Heart left ventricle (tissue), 13 donors: ENCODE data around the gene RIIAD1.
"Not testable (repeated sequence)": the region's sequence is repeated elsewhere in the genome, so short reads cannot be mapped to it uniquely, and the experiment has no call there.

Source experiments
- CTCF ChIP-seq, 12 donors: fragments of 200-600 bp; sonication (generic) in 4 of 12; IDR thresholded peaks; one replicate each; pipeline versions ENCODE4 v1.5.0 to v1.8.0; 2018 to 2022; ENCODE audit warnings: antibody characterized with exemption in 12 of 12, mild to moderate bottlenecking in 5 of 12
- POLR2A ChIP-seq, 2 donors: fragments of 450-650 bp; IDR thresholded peaks; one replicate each; pipeline ENCODE4 v1.6.1; 2017; ENCODE audit warnings: antibody characterized with exemption in 2 of 2, mild to moderate bottlenecking in 2 of 2, moderate library complexity in 2 of 2
- donor health status: ischemic (EF 13 %, LVEDD 7.1; RV severe dilation, severe dysfunction).
- donor health status: DM: no; HTN: yes; CAD: no.
- donor health status: DM: no; HTN: no; CAD: no.
- donor health status: ischemic (EF 25% LVEDD 6.9; RV normal size, moderate dysfunction).
- donor health status: ischemic (EF 25% LVEDD 5.7; RV mildly dilated, moderate dysfunction).
- donor health status: ischemic (EF 35%, LVEDD 5.7; RV mildly dilated, moderate dysfunction).
- donor health status: nonischemic (EF 11% LVEDD 7.7; RV severe dilation, severe dysfunction).
- donor health status: DM: yes; HTN: yes; CAD: no.
- donor health status: PGD.
- donor health status: ischemic (EF 29% LVEDD 5.4; RV normal size, mild dysfunction).
- donor health status: nonischemic (EF 23%, LVEDD 6.1; RV moderate dilation, normal function).

- TF ChIP-seq CTCF, POLR2A (IDR thresholded peaks at IDR 0.05): not testable (repeated sequence)
These were observed 38.4 kb upstream of the RIIAD1 start for GRCh38 chr1:151682901-151683300.
